CD4-positive, alpha-beta T cell treated with Interleukin-12 subunit alpha and Interleukin-12 subunit beta, for 1 hour (primary cell): ENCODE results near the gene BGN.
A peak's percentile ranks its signal among the peaks of the same experiment; 100 is the strongest.

ENCODE experiments used
- DNase-seq: peaks from one replicate; pipeline ENCODE4 v3.0.0-alpha.2; 2020

BGN gene

GRCh38 chrX:153537526-153538295 lies 42.9 kb downstream of the BGN start:
- no peak for DNase-seq

- no peak for DNase-seq
These were observed 43.6 kb downstream of the BGN start for GRCh38 chrX:153538424-153538823.

GRCh38 chrX:153539171-153539978 lies 44.6 kb downstream of the BGN start:
- DNase-seq = peak; percentile 55

GRCh38 chrX:153539979-153540358 lies 45.2 kb downstream of the BGN start:
- no peak for DNase-seq

- no peak for DNase-seq
These were observed 49.9 kb downstream of the BGN start for GRCh38 chrX:153544727-153545126.

- no peak for DNase-seq
These were observed 51.6 kb downstream of the BGN start for GRCh38 chrX:153546386-153546785.

- no peak for DNase-seq
These were observed 52.4 kb downstream of the BGN start for GRCh38 chrX:153547195-153547594.

GRCh38 chrX:153549231-153549630 lies 54.5 kb downstream of the BGN start:
- DNase-seq = no peak

GRCh38 chrX:153549807-153550206 lies 55.0 kb downstream of the BGN start:
- DNase-seq = no peak

- DNase-seq = no peak
These were observed 56.4 kb downstream of the BGN start for GRCh38 chrX:153551135-153551534.

- DNase-seq = peak; percentile 64
These were observed 59.9 kb downstream of the BGN start for GRCh38 chrX:153554519-153555167.

GRCh38 chrX:153556767-153557166 lies 62.0 kb downstream of the BGN start:
- DNase-seq = no peak

GRCh38 chrX:153557618-153558355 lies 63.0 kb downstream of the BGN start:
- no peak for DNase-seq
